ENCODE data around the gene KCNQ1.

Gene KCNQ1

GRCh38 chr11:2653930-2654739, 209.3 kb downstream of the KCNQ1 start:
- H3K4me3 ChIP-seq (ENCODE audit: control insufficient read depth, low read depth, low read length) = no peak overlapping the region
- TF ChIP-seq, protein P1, sequence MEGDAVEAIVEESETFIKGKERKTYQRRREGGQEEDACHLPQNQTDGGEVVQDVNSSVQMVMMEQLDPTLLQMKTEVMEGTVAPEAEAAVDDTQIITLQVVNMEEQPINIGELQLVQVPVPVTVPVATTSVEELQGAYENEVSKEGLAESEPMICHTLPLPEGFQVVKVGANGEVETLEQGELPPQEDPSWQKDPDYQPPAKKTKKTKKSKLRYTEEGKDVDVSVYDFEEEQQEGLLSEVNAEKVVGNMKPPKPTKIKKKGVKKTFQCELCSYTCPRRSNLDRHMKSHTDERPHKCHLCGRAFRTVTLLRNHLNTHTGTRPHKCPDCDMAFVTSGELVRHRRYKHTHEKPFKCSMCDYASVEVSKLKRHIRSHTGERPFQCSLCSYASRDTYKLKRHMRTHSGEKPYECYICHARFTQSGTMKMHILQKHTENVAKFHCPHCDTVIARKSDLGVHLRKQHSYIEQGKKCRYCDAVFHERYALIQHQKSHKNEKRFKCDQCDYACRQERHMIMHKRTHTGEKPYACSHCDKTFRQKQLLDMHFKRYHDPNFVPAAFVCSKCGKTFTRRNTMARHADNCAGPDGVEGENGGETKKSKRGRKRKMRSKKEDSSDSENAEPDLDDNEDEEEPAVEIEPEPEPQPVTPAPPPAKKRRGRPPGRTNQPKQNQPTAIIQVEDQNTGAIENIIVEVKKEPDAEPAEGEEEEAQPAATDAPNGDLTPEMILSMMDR (IDR thresholded peaks at IDR 0.05; ENCODE audit: control insufficient read depth, insufficient read depth, low read depth, low read length, missing control alignments) = no peak
- DNase-seq (ENCODE audit: low read depth) = no peak

DNA sequence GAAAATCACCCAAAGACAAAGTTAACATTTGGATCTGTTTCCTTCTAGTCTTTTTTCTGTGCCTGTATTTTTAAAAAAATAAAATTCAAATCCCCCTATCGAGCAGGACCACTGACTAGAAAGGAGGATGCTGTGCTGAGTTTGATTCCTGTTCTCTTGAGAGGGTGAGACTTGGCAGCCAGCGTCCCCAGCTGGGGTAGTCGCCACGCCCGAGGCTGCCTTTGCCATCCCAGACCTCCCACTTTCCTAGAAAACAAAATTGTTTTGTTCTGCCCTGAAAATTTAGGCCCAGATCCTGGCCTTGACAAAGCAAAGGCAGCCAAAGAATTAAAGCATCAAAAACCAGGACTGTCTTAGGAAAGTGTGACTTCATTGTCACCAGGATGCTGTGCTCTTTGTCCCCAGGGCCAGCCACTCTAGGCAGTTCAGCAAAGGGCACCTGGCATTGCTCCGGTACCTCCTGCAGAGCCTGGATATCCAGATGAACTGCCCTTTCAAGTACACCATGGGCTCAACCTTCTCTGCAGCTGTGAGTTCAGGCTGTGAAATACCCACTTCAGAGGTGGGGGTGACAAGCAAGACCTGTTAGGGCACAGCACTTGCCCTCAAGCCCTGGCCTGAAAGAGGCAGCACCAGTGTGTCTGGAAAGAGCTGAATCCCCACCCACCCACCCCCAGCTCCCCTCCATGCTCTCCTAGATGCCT, 210.4 kb downstream of the KCNQ1 start:
- H3K4me3 ChIP-seq (ENCODE audit: control insufficient read depth, low read depth, low read length) = no peak overlapping the region
- DNase-seq (ENCODE audit: low read depth) = no peak
- TF ChIP-seq, protein P1 (IDR thresholded peaks at IDR 0.05; ENCODE audit: control insufficient read depth, insufficient read depth, low read depth, low read length, missing control alignments) = no peak

DNA sequence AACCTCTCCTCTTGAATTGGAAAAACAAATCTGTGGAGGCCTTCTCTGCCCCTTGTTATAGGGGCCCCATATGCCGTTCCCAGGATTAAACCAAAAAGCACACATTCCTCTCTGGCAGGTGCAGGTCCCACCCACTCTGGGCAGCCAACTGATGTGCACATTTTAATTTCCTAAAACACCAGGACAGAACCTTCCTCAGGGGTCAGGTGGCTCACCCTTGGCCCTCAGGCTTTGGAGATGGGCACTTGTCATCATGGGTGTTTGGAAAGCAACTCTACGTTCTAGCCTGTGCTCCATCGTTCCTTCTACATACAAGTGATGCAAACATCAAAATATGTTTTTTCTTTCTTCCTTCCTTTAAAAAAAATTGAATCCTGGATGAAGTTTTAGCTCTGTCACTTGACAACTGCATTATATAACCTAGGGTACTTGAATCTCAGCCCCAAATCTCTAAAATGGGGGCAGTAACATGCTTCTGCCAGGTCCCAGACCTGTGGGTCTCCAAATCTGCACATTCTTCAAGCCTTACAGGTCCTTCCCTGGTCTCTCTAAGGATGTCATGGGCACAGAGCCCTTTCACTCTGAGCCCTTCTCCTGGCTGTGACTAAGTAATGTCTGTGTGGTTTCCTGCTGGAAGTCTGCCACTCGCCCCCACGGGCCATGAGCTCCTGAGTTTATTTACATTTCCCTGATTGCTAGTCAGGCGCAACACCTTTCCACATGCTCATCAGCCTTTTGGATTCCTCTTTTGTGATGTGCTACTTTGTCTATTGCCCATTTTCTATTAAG, 211.2 kb downstream of the KCNQ1 start:
- no peak for DNase-seq (ENCODE audit: low read depth)
- TF ChIP-seq, protein P1 (IDR thresholded peaks at IDR 0.05; ENCODE audit: control insufficient read depth, insufficient read depth, low read depth, low read length, missing control alignments) = no peak
- no peak overlapping the region for H3K4me3 ChIP-seq (ENCODE audit: control insufficient read depth, low read depth, low read length)

DNA sequence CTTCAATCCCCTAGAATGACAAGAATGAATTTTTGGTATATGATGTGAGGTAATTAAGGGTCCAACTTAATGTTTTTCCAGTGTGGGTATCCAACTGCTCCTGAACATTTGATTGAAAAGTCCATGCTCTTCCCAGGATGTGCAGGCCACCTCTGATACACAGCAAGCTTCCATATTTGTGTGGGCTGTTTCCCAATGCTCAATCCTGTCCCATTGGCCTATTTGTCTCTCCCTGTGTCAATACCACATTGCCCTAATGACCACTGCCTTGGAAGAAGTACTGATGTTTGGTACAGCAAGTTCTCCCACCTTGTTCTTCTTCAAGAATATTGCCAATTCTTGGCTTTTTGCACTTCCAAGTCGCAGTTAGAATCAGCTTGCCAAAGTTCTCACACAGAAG, 212.1 kb downstream of the KCNQ1 start:
- H3K4me3 ChIP-seq (ENCODE audit: control insufficient read depth, low read depth, low read length) = no peak overlapping the region
- no peak for DNase-seq (ENCODE audit: low read depth)
- TF ChIP-seq, protein P1 (IDR thresholded peaks at IDR 0.05; ENCODE audit: control insufficient read depth, insufficient read depth, low read depth, low read length, missing control alignments) = no peak

DNA sequence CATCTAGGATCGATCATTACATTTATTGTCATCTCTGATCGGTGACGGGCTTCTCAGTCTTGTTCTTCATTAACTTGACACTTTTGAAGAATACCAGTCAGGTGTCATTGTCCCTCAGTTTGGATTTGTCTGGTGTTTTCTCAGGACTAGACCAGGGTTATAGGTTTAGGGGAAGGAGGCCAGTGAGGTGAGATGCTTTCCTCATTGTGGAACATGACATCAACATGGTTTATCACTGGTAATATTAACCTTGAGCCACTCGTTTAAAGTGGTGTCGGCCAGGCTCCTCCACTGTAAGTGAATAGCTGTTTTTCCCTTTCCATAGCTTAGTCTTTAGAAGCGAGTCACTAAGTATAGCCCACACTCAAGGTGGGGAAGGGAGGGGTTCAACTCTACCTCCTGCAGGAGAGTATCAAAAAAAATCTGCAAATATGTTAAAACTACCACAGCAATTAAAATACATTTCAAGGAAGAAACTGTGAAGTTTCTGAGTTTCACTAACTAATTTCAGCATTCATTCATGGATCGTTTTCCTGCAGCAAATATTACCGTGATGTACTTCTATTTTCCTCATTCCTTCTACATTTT, 213.0 kb downstream of the KCNQ1 start:
- TF ChIP-seq, protein P1 (IDR thresholded peaks at IDR 0.05; ENCODE audit: control insufficient read depth, insufficient read depth, low read depth, low read length, missing control alignments) = no peak
- H3K4me3 ChIP-seq (ENCODE audit: control insufficient read depth, low read depth, low read length) = no peak overlapping the region
- DNase-seq (ENCODE audit: low read depth) = no peak

DNA sequence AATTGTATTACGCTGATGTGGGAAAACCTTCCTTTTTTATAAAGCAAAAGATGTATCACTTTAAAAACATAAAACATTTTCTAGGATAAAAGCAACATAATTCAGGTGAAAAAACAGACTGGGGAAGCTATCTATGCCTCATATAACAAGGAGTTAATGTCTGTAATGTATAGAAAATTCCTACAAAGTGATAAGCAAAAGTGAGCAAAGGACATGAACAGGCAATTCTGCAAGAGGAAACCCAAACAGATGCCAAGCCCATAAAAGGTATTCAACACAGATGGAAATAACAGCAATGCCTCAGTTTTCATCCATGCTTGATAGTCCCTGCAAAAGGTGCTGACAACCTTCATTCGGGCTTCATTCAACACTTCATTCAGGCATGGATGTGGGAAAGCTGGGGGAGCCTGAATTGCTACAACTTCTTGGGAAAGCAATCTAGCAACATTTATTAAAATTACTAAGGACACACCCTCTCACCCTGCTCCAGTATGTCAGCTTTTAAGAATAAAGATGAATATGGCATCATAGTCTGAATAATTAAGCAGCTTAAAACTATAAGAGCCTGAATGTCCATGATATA, 215.6 kb downstream of the KCNQ1 start:
- TF ChIP-seq, protein P1 (IDR thresholded peaks at IDR 0.05; ENCODE audit: control insufficient read depth, insufficient read depth, low read depth, low read length, missing control alignments) = no peak
- H3K4me3 ChIP-seq (ENCODE audit: control insufficient read depth, low read depth, low read length) = no peak overlapping the region
- no peak for DNase-seq (ENCODE audit: low read depth)
